Uterus (tissue), 2 donors: ENCODE data around the gene JCHAIN.
"Not testable (repeated sequence)": the region's sequence is repeated elsewhere in the genome, so short reads cannot be mapped to it uniquely, and the experiment has no call there.

Experiments used
- CTCF ChIP-seq, 4 experiments: fragments of 200-600 bp in 2 of 4; fragments of 450-650 bp in 2 of 4; sonication (generic) in 2 of 4; IDR thresholded peaks; one replicate each; pipeline ENCODE4 v1.5.1; 2016 to 2019; ENCODE audit warnings: antibody characterized with exemption in 4 of 4, mild to moderate bottlenecking in 2 of 4, moderate library complexity in 1 of 4
- POLR2A ChIP-seq, 2 donors: fragments of 450-650 bp; IDR thresholded peaks; one replicate each; pipeline ENCODE4 v1.6.1; 2016; ENCODE audit warnings: antibody characterized with exemption in 2 of 2, mild to moderate bottlenecking in 1 of 2, moderate library complexity in 1 of 2

GRCh38 chr4:70698435-70698834 is 32.1 kb upstream of the JCHAIN start:
- not testable (repeated sequence) for TF ChIP-seq POLR2A, CTCF (IDR thresholded peaks at IDR 0.05)
